ENCODE measurements around the gene SH3BGRL. TPM values are rescaled to one million over a fixed set of nuclear protein-coding genes. Genes with fewer than 3 reads are reported as not detected.

SH3BGRL gene
- total RNA-seq, 1 donor from 2014 or later: 117 TPM

GRCh38 chrX:81208916-81209315 is 7.0 kb downstream of the SH3BGRL start:
- CTCF ChIA-PET: no interaction called here
- Mint-ChIP-seq H3K9me3 (no peaks in the 10 kb centered on the region), H3K27ac (no peak overlapping the region), H3K4me1 (peaks cover 44% of the 10 kb centered on the region), H3K4me3 (no peak overlapping the region), H3K36me3 (ENCODE audit: low read depth) (peaks cover 49% of the 10 kb centered on the region), H3K27me3 (no peaks in the 10 kb centered on the region)
- TF ChIP-seq CTCF (IDR thresholded peaks at IDR 0.05): no peak
- POLR2A ChIA-PET: no interaction called here
- intact Hi-C loops (cut with micrococcal nuclease): no loop called here
- DNase-seq (no peak), ATAC-seq (ENCODE audit: low read depth) (no peak)

GRCh38 chrX:81215685-81216084 is 13.8 kb downstream of the SH3BGRL start:
- no peaks in the 10 kb centered on the region for H3K27me3 Mint-ChIP-seq
- ChIA-PET POLR2A (no interaction called here), CTCF (no interaction called here)
- H3K4me1 Mint-ChIP-seq: peaks cover 46% of the 10 kb centered on the region
- ATAC-seq (ENCODE audit: low read depth): no peak
- TF ChIP-seq CTCF (IDR thresholded peaks at IDR 0.05): no peak
- intact Hi-C loops (cut with micrococcal nuclease): no loop called here
- no peaks in the 10 kb centered on the region for H3K9me3 Mint-ChIP-seq
- H3K27ac Mint-ChIP-seq: no peak overlapping the region
- DNase-seq: no peak
- H3K4me3 Mint-ChIP-seq: no peak overlapping the region
- H3K36me3 Mint-ChIP-seq (ENCODE audit: low read depth): peaks cover 32% of the 10 kb centered on the region

GRCh38 chrX:81229229-81229628 is 27.3 kb downstream of the SH3BGRL start:
- no peaks in the 10 kb centered on the region for H3K9me3 Mint-ChIP-seq
- intact Hi-C loops (cut with micrococcal nuclease): no loop called here
- ChIA-PET CTCF (no interaction called here), POLR2A (no interaction called here)
- DNase-seq (no peak), ATAC-seq (ENCODE audit: low read depth) (no peak)
- no peak for TF ChIP-seq CTCF (IDR thresholded peaks at IDR 0.05)
- no peak overlapping the region for H3K27ac Mint-ChIP-seq
- peaks cover 13% of the 10 kb centered on the region for H3K4me1 Mint-ChIP-seq
- H3K27me3 Mint-ChIP-seq: no peaks in the 10 kb centered on the region
- H3K36me3 Mint-ChIP-seq (ENCODE audit: low read depth): peaks cover 31% of the 10 kb centered on the region
- H3K4me3 Mint-ChIP-seq: no peak overlapping the region

GRCh38 chrX:81229901-81230300 is 28.0 kb downstream of the SH3BGRL start:
- H3K27me3 Mint-ChIP-seq: no peaks in the 10 kb centered on the region
- DNase-seq: no peak
- CTCF ChIA-PET: no interaction called here
- ATAC-seq (ENCODE audit: low read depth): no peak
- H3K4me3 Mint-ChIP-seq: no peak overlapping the region
- no peak for TF ChIP-seq CTCF (IDR thresholded peaks at IDR 0.05)
- peaks cover 27% of the 10 kb centered on the region for H3K36me3 Mint-ChIP-seq (ENCODE audit: low read depth)
- no peak overlapping the region for H3K27ac Mint-ChIP-seq
- peaks cover 13% of the 10 kb centered on the region for H3K4me1 Mint-ChIP-seq
- intact Hi-C loops (cut with micrococcal nuclease): no loop called here
- POLR2A ChIA-PET: no interaction called here
- H3K9me3 Mint-ChIP-seq: no peaks in the 10 kb centered on the region

- Mint-ChIP-seq H3K9me3 (no peaks in the 10 kb centered on the region), H3K4me1 (peaks cover 13% of the 10 kb centered on the region), H3K27ac (no peak overlapping the region), H3K27me3 (no peaks in the 10 kb centered on the region), H3K36me3 (ENCODE audit: low read depth) (peaks cover 32% of the 10 kb centered on the region), H3K4me3 (no peak overlapping the region)
- ATAC-seq (ENCODE audit: low read depth) (no peak), DNase-seq (no peak)
- ChIA-PET CTCF (no interaction called here), POLR2A (no interaction called here)
- no peak for TF ChIP-seq CTCF (IDR thresholded peaks at IDR 0.05)
- intact Hi-C loops (cut with micrococcal nuclease): no loop called here
Measured at GRCh38 chrX:81231476-81231875, 29.6 kb downstream of the SH3BGRL start.

Measured in activated B cell treated with CpG ODN at 0.5 μM for 24 hours (primary cell).